GM18499 (cell line): ENCODE results near the gene LTB4R2.

Source experiments
- ATAC-seq: cut with Tn5 transposase; IDR thresholded peaks from one replicate; pipeline ENCODE4 v1.9.1; 2021; ENCODE audit warnings: moderate number of reproducible peaks; ENCODE audit not compliant: insufficient read depth, unreplicated experiment

Gene LTB4R2

DNA sequence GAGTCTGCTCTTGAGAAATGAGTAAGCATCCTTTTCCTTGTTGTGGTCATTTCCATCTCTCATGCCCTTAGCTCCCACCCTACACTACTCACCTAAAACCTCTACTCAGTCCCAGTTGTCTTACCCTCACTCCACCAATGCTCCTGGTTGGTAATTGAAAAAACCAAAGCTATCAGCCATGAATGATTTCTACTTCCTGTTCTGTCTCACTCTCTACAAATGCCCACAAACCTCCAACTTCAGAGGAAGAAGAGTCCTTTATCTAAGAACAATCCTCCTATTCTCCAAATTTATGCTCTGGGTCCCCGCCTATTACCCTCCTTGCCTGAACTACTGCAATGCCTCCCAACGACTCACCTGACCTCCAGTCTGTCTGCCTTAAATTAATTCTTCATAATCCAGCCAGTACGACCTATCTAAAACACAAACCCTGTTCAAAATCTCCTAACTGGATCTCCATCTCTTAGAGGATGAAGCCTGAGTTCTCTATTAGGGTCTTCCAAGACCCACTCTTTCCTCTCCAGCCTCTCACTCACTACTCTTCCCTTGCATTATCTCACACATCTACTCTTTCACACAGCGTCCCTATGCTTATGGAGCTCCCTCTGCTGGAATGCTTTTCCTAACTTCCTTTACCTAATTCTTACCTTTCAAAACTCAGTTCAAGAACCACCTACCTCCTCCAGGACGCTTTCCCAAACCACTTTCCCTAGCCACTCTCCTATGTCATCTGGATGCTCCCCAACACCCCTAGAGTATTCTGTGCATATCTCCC, 12.6 kb upstream of the LTB4R2 start:
- ATAC-seq, result no peak

DNA sequence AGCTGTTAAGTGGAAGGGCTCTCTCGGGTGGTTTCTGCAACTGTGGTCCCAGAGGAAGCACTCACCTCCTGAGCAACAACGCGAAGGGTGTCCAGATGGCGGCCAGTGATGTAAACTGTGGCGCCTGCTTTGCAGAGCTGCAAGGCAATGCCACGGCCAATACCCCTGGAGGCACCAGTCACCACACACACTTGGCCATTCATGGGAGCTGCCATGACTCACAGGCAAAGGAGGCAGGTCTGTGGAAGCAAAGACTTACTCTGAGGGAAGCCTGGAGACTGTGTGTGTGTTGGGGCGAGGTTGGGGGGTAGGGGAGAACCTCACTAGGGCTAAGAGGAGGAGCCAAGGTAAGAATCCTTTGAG, 11.1 kb upstream of the LTB4R2 start:
- ATAC-seq, result peak; percentile 2

DNA sequence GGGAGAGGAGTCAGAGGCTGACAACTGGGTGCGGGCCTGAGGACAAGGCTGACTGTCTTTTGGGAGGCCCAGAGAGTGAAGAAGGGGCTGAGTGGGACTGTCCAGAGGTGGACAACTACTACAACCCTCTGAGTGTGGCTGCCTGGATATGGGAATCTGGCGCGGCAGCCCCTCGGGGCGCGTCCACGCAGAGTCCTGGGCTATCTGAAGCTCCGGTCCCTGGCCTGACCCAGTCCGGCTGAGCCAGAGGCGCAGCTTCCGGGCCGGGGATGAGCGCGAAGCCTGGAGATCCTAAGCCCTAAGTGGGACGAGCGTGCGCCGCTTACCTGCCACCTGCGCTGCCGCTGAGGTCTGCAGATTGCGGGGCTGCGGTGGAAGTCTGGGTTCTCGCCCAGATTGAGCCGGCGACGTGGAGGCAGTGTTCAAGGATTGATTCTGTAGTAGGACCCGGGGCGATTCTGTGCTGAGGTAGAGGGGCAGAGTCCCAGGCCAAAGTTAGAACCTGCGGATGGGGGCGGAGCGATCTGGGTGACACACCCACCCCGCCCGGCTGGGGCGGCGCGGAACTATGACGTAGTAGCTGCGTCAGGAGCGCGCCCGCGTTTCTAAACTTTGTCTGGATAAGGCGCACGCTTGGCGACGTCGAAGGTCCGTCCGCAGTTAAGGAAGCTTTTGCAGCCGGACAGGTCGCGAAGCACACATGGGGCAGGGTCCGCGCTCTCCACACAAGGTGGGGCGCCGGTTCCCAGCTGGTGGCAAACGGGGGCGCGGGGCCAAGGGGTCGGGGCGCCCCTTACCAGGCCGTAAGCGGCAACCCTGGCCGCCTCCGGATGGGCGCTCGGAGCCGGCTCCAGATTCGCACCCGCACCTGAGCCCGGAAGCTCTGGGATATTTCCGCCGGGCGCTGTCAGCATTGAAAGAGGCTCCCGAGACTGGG, 10.4 kb upstream of the LTB4R2 start, which contains the start of the genes DHRS1 and NOP9:
Gene DHRS1 (minus strand): TSS at position 526 of the 937 bp plus-strand sequence. CDS start 674 bp downstream, outside the sequence.
Gene NOP9 (plus strand): TSS at position 596 of the 937 bp plus-strand sequence. CDS start 105 bp downstream, at position 701.
- peak; percentile 42 for ATAC-seq

DNA sequence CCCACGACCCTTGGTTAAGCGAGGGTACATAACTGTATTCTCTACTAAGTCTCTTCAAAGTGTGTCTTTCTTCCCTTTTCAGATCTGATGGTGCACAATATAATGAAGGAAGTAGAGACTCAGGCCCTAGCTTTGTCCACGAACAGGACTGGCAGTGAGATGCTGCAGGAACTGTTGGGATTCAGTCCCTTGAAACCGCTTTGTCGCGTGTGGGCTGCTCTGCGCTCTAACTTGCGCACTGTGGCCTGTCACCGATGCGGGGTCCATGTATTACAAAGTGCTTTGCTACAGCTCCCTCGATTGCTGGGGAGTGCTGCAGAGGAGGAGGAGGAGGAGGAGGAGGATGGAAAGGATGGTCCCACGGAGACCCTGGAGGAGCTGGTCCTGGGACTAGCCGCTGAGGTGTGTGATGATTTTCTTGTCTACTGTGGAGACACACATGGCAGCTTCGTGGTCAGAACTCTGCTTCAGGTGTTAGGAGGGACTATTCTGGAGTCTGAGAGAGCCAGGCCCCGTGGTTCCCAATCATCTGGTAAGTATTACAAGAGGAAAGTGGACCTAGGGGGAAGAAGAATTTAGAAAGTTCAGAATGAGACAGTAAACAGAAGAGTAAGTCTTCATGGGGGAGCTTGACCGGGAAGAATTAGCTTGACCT, 9.5 kb upstream of the LTB4R2 start:
- no peak for ATAC-seq

DNA sequence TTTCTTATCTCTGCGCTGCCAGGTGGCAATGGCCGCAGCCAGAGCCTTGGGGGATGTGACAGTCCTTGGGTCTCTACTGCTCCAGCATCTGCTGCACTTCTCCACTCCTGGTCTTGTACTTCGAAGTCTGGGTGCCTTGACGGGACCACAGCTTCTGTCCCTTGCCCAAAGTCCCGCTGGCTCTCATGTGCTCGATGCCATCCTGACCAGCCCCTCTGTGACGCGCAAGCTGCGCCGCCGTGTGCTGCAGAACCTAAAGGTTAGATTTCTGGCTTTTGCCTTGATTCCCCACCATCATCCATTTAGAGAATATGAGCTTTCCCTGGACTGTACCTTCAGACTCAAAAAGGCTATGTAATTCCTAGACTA, 5.9 kb upstream of the LTB4R2 start:
- ATAC-seq, result no peak

DNA sequence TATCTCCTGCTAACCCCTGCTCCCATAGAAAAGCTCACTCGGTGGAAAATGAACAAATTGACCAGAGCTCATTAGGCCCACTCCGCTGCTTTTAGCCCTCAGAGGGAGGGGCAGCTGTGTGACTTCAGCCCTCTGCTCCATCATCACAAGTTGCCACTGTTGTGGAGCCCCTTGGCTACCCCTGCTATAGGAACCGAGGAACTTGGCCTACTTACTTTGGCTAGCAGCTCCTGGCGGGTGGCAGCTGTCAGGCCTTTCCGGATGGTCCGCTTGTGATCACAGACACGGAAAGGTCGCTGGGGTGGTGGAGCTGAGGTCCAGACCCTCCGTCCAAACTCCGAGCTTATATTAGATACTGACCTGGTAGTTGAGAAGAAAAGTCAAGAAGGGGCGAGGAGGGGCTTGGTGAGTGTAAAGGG, 2.8 kb upstream of the LTB4R2 start:
- no peak for ATAC-seq

DNA sequence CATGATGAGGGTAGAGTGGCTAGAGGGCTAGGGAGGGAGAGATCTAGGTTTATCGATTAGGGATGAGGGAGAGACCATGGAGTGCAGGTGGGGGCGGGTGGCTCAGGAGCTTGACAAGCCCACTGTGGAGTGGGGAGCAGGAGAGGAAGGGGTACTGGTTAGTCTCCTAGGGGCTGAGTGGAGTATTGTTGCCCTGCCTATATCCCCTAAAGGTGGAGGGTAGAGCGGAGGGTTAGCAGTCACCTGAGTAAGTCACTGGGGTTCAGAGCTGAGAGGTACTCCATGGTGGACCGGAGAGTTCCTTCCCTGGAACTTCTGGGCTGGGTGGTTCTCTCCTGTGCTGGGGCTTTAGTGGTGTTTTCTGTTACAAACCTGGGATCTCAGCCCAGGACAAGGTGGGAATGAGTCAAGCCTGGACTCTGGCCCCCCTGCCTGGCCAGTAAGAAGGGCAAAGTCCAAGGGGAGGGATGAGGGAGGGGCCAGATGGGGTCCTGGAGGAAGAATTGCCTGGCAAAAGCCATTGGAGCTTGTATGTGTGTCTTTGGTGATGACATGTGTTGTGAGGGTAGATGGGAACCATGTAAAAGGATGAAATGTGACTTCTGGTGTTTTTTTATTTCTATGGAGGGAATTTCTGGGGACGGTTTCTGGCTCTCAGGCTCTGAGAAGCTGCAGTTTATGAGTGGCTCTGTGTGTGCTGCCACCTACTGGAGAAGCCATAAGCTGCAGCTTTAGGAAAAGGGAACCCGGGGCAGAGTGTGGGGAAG, 2.2 kb upstream of the LTB4R2 start, which contains the start of gene CIDEB:
Gene CIDEB (minus strand): TSS at position 403 of the 767 bp plus-strand sequence. CDS start 119 bp downstream, at position 284.
- ATAC-seq, result no peak

DNA sequence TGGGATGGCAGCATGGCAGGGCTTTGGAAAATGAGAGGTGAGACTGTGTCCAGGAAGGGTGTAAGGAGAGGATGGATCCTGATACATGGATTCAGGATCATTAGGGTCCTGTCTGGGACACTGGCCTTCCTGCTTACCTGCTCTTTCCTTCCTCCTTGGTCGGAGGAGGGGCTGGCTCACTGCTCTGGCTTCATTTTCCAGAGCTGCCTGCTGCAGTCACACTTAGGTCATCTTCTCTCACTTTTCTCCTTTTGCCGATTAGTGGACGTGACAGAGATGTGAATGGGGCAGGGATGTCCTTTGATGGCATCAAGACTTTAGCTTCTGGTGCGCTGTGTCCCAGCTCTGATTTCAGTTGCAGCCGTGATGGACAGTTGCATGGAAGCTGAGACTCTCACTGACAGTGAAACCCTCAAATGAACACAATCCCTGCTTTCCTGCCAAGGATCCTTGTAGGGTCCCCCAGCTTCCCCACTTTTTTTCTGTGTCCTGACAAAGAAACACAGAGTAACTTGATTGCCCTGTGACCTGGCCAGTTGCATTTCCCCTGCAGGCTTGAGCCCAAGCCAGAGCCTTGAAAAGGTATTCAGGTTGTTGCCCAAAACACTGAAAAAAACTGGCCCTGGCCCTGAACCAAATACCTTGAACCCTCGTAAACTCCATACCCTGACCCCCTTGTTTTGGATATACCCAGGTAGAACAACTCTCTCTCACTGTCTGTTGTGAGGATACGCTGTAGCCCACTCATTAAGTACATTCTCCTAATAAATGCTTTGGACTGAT, 1.4 kb upstream of the LTB4R2 start:
- no peak for ATAC-seq

DNA sequence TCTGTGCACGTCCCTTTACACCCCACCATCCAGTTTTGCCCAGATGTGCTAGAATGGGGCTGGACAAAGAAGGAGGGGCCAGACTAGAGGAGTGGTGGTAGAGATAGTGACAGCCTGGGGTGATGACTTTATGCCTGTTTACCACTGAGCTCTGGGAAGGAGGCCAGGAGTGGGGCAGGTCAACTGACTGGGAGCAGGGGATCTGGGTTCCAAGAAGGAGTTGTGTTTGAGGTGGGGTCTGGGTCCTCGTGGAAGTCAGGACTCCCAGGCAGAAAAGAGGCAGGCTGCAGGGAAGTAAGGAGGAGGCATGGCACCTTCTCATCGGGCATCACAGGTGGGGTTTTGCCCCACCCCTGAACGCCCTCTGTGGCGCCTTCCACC, 315 bp downstream of the LTB4R2 start:
- no peak for ATAC-seq

DNA sequence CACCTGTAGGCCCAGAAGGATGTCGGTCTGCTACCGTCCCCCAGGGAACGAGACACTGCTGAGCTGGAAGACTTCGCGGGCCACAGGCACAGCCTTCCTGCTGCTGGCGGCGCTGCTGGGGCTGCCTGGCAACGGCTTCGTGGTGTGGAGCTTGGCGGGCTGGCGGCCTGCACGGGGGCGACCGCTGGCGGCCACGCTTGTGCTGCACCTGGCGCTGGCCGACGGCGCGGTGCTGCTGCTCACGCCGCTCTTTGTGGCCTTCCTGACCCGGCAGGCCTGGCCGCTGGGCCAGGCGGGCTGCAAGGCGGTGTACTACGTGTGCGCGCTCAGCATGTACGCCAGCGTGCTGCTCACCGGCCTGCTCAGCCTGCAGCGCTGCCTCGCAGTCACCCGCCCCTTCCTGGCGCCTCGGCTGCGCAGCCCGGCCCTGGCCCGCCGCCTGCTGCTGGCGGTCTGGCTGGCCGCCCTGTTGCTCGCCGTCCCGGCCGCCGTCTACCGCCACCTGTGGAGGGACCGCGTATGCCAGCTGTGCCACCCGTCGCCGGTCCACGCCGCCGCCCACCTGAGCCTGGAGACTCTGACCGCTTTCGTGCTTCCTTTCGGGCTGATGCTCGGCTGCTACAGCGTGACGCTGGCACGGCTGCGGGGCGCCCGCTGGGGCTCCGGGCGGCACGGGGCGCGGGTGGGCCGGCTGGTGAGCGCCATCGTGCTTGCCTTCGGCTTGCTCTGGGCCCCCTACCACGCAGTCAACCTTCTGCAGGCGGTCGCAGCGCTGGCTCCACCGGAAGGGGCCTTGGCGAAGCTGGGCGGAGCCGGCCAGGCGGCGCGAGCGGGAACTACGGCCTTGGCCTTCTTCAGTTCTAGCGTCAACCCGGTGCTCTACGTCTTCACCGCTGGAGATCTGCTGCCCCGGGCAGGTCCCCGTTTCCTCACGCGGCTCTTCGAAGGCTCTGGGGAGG, 985 bp downstream of the LTB4R2 start, which contains the start of gene LTB4R:
Gene LTB4R (plus strand): TSS at position 857 of the 959 bp plus-strand sequence. CDS start 4,150 bp downstream, outside the sequence.
- peak; percentile 44 for ATAC-seq

DNA sequence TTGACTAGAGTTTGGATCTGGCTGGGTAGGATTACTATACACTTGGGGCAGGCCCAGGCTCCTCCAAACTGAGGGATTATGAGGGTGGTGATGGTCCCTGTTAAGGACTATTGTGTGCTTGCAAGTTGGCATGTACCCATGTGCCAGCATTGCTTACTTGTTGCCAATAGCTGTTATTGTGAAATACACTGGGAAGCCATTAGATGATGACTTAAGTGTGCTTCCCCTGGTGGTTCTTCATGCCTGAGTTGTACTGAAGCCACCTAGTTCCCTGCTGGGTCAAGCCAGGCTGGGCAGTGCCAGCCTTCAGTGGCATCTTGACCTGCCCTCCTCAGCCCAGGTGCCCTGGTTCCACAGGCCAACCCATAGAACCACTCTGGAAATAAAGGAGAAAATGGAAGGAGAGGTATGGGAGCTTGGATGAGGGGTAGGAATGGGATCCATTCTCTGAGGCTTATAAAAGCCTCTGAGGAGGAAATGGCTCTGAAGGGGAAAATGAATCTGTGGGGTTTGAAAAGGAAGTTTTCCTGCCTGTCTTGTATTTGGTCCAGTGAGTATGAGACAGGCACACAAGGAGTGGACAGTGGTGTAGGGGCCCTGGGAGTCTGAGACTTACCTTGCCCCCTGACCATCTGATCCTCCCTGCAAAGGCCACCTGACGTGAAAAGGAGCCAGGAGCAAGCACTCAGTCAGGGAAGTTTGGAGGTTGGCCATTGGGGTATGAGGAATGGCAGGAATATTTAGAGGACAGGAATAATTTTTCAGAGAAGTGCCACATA, 2.1 kb downstream of the LTB4R2 start:
- ATAC-seq, result no peak

DNA sequence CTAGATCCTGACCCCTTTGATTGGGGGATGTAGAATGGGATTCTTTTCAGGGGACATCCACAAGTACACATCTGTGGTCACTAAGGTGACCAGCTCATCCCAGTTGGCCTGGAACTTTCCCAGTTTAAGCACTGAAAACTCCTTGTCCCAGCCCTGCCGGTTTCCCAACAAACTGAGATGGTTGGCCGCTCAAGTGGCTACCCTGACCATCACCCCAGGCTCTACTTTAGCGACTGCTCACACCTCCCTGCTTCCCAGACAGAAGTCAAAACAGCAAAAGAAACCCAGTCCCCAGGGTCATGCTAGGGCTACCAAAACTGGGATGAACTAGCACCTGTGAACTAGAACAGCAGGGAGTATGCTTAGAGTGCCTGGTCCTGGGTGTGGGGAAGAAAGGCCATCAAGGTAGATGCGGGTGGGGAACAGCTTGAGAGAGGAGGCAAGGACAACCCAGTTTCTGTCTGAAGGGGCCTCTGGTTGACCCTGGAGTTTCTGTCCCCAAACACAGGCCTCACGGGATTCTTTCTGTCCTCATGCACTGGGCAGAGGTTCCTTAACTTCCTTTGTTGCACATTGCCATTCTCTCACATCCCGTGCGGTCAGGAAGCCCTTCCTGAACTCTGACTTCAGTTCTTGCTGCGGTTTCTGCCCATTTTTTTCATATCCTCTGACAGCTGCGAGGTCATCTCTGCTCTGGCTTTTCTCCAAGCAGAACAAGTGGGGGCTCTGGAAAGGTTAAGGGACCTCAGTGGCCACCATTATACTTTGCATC, 3.0 kb downstream of the LTB4R2 start:
- no peak for ATAC-seq

DNA sequence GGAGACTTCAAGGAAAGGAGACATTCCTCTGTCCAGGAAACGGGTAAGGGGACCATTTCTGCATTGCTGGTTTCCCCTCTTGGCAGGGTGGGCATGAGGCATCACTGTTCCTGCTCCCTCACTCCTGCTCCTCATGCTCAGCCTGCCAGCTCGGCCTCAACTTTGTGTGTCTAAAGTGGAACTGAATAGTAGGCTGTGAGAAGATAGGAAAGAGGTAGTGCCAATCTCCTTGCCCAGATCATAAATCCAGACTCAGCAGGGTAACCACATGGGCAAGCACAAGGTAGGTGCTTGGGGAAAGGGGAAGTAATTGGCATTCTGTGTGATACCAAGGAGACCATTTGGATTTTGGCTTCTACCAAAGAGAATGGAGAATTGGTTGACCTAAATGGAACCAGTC, 4.0 kb downstream of the LTB4R2 start:
- no peak for ATAC-seq

DNA sequence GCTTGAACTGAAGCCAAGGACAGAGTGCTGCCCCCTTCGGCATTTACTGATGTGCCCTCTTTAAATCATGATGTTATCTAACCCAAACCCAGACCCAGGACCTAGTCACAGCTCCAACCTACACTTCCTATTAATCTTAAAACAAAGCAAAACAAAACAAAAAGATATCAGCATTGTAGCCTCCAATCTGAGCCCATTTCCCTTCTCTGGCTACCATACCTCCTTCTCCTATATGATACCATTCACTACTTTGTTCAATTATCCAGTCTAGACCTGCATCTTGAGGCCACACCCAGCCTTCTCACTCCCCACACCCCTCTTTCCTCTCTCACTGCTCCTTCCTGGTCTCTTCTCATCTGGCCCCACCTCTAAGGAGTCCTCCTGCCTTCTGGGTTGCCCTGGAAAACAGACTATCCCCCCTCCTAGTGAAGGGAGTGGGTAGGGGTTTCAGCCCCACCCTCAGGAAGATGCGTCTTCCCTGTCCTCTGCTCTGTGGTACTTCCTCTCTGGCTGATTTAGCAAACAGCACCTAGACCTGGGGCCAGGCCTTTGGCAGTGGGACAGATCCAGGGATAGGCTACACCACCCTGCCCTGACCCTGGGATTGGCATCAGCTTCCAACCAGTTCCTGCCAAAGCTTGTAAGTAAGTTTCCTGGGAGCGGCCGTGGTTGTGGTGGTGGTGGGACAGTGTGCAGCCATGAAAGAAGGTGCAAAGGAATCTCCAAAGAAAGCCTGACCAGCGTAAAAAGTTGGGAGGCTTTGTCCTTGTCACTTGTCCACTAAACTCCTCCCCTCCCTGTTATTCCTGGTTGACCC, 4.6 kb downstream of the LTB4R2 start:
- ATAC-seq, result no peak

DNA sequence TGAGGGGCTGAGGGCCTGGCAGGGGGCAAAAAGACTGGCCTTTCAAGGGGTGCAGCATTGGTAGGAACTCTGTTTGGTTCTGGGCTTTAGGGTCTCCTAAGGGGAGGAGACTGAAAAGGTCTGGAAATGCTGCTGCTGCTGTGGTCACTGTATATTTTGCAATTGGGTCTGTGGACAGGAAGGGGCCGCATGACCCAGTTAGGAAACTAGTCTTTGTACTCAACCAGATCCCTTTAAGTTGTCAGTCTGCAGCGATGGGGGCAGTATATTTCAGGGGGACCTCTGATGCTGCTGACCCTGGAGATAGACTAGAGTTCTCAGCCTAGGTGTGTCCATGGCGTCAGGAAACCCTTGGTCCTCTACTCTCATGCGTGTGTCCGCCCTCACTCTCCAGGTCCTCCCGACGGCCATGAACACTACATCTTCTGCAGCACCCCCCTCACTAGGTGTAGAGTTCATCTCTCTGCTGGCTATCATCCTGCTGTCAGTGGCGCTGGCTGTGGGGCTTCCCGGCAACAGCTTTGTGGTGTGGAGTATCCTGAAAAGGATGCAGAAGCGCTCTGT, 5.4 kb downstream of the LTB4R2 start:
- no peak for ATAC-seq
